ENCODE measurements around the gene ICOS.

DNA sequence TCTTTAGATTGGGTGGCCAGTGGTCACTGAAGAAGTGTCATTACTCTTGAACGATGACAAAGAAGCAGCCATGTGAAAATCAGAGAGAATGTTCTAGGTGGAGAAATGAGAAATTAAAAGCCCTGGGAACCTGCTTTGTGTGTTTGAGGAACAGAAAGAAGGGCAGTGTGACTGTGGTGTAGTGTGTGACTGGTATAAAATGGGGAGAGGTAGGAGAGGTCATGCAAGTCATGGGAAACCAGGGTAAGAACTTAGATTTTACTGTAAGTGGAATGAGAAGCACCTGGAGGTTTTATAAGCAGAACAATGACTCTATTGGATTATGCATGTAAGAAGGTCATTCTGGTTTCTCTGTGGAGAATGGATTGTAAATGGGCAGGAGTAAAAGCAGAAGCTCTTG, 12.2 kb downstream of the ICOS start:
- TF ChIP-seq, protein P1, sequence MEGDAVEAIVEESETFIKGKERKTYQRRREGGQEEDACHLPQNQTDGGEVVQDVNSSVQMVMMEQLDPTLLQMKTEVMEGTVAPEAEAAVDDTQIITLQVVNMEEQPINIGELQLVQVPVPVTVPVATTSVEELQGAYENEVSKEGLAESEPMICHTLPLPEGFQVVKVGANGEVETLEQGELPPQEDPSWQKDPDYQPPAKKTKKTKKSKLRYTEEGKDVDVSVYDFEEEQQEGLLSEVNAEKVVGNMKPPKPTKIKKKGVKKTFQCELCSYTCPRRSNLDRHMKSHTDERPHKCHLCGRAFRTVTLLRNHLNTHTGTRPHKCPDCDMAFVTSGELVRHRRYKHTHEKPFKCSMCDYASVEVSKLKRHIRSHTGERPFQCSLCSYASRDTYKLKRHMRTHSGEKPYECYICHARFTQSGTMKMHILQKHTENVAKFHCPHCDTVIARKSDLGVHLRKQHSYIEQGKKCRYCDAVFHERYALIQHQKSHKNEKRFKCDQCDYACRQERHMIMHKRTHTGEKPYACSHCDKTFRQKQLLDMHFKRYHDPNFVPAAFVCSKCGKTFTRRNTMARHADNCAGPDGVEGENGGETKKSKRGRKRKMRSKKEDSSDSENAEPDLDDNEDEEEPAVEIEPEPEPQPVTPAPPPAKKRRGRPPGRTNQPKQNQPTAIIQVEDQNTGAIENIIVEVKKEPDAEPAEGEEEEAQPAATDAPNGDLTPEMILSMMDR (IDR thresholded peaks at IDR 0.05; ENCODE audit: insufficient read depth, low read length, poor library complexity, severe bottlenecking) = no peak
- no peak for TF ChIP-seq EZH2phosphoT487 (conservative IDR thresholded peaks at IDR 0.05; ENCODE audit: low read length)

Measured in SU-DHL-6 (cell line).